Osteoblast (primary cell): ENCODE data around the gene GAREM2. TPM values are rescaled to one million over a fixed set of nuclear protein-coding genes. Genes with fewer than 3 reads are reported as not detected.
"Not testable (repeated sequence)": the region's sequence is repeated elsewhere in the genome, so short reads cannot be mapped to it uniquely, and the experiment has no call there.

Experiments
- DNase-seq: peaks from one replicate; pipeline ENCODE4 v3.0.0; 2011; ENCODE audit warnings: low spot score, mixed read lengths; ENCODE audit not compliant: insufficient read length; ENCODE audit errors: missing footprints
- H2AFZ ChIP-seq: 2 replicates; pipeline ENCODE4 v1.6.0; 2011; ENCODE audit warnings: mild to moderate bottlenecking, low read length
- H3K27ac ChIP-seq: 2 replicates; pipeline ENCODE4 v1.5.1; 2011; ENCODE audit warnings: mild to moderate bottlenecking, low read depth, low read length, moderate library complexity
- H3K27me3 ChIP-seq: 2 replicates; pipeline ENCODE4 v1.6.0; 2012; ENCODE audit warnings: mild to moderate bottlenecking, control low read depth, inconsistent platforms, low read length, moderate library complexity; ENCODE audit not compliant: insufficient read depth
- H3K36me3 ChIP-seq: 2 replicates; pipeline ENCODE4 v1.5.1; 2011; ENCODE audit warnings: mild to moderate bottlenecking, low read length, control low read depth, moderate library complexity; ENCODE audit not compliant: insufficient read depth
- H3K4me1 ChIP-seq: 2 replicates; pipeline ENCODE4 v1.5.1; 2011; ENCODE audit warnings: mild to moderate bottlenecking, low read length, control low read depth, moderate library complexity; ENCODE audit not compliant: insufficient read depth
- H3K4me2 ChIP-seq: 2 replicates; pipeline ENCODE4 v1.6.0; 2011; ENCODE audit warnings: mild to moderate bottlenecking, low read length; ENCODE audit not compliant: insufficient read depth
- H3K4me3 ChIP-seq: fragments of 200-600 bp; sonication (generic); 3 replicates; pipeline ENCODE4 v1.5.1; 2012; ENCODE audit warnings: mild to moderate bottlenecking, low read length, inconsistent platforms; ENCODE audit not compliant: insufficient read depth
- H3K79me2 ChIP-seq: 2 replicates; pipeline ENCODE4 v1.6.0; 2012; ENCODE audit warnings: mild to moderate bottlenecking, low read length, control low read depth, inconsistent platforms; ENCODE audit not compliant: insufficient read depth
- H3K9me3 ChIP-seq: 2 replicates; pipeline ENCODE4 v1.5.1; 2011; ENCODE audit warnings: low read depth, low read length, control low read depth
- H4K20me1 ChIP-seq: 2 replicates; pipeline ENCODE4 v1.6.0; 2012; ENCODE audit warnings: mild to moderate bottlenecking, low read length, control low read depth; ENCODE audit not compliant: insufficient read depth
- CTCF ChIP-seq: IDR thresholded peaks from 2 replicates; pipeline ENCODE4 v1.5.1; 2011; ENCODE audit warnings: mild to moderate bottlenecking, low read depth, low read length, moderate library complexity; ENCODE audit errors: extremely low read depth
- total RNA-seq: library from RNA; depleted of rRNA; stranded (reverse); fragments of >200 nt; gene quantifications from 2 replicates; pipeline ENCODE4 v1.2.3, GENCODE V29; 2012

Gene GAREM2
- total RNA-seq, 1 donor: 1.4 TPM

- H3K4me2 ChIP-seq: no peak overlapping the region
- no peak for TF ChIP-seq CTCF
- no peaks in the 10 kb centered on the region for H4K20me1 ChIP-seq
- H3K27me3 ChIP-seq: peaks cover 4% of the 10 kb centered on the region
- no peak overlapping the region for H3K4me3 ChIP-seq
- H3K27ac ChIP-seq: no peak overlapping the region
- H3K9me3 ChIP-seq: no peaks in the 10 kb centered on the region
- H3K79me2 ChIP-seq: no peaks in the 10 kb centered on the region
- no peaks in the 10 kb centered on the region for H3K4me1 ChIP-seq
- no peak for DNase-seq
- H3K36me3 ChIP-seq: no peaks in the 10 kb centered on the region
- H2AFZ ChIP-seq: no peak overlapping the region
These were observed 8.2 kb upstream of the GAREM2 start for GRCh38 chr2:26164641-26165211.

- H2AFZ ChIP-seq: no peak overlapping the region
- no peaks in the 10 kb centered on the region for H3K9me3 ChIP-seq
- H4K20me1 ChIP-seq: no peaks in the 10 kb centered on the region
- no peak for TF ChIP-seq CTCF
- no peak overlapping the region for H3K4me2 ChIP-seq
- no peak overlapping the region for H3K27ac ChIP-seq
- no peak for DNase-seq
- no peaks in the 10 kb centered on the region for H3K4me1 ChIP-seq
- no peaks in the 10 kb centered on the region for H3K36me3 ChIP-seq
- no peak overlapping the region for H3K4me3 ChIP-seq
- H3K27me3 ChIP-seq: peaks cover 4% of the 10 kb centered on the region
- no peaks in the 10 kb centered on the region for H3K79me2 ChIP-seq
These were observed 7.5 kb upstream of the GAREM2 start for GRCh38 chr2:26165403-26165802.

GRCh38 chr2:26166541-26166940 lies 6.3 kb upstream of the GAREM2 start:
- not testable (repeated sequence) for H2AFZ ChIP-seq, H3K79me2 ChIP-seq, H3K9me3 ChIP-seq, H4K20me1 ChIP-seq, DNase-seq, H3K4me1 ChIP-seq, H3K4me3 ChIP-seq, H3K27ac ChIP-seq, H3K36me3 ChIP-seq, H3K27me3 ChIP-seq, H3K4me2 ChIP-seq

GRCh38 chr2:26168785-26169184 lies 4.1 kb upstream of the GAREM2 start:
- no peaks in the 10 kb centered on the region for H3K4me1 ChIP-seq
- peaks cover 23% of the 10 kb centered on the region for H3K27me3 ChIP-seq
- H4K20me1 ChIP-seq: no peaks in the 10 kb centered on the region
- H3K4me3 ChIP-seq: no peak overlapping the region
- H3K79me2 ChIP-seq: no peaks in the 10 kb centered on the region
- DNase-seq: no peak
- no peak overlapping the region for H3K4me2 ChIP-seq
- H3K36me3 ChIP-seq: no peaks in the 10 kb centered on the region
- no peak overlapping the region for H3K27ac ChIP-seq
- H2AFZ ChIP-seq: no peak overlapping the region
- no peaks in the 10 kb centered on the region for H3K9me3 ChIP-seq
- TF ChIP-seq CTCF: no peak
